ENCODE data around the gene ANAPC4. TPM values are rescaled to one million over a fixed set of nuclear protein-coding genes. Genes with fewer than 3 reads are reported as not detected.

ANAPC4 gene
- total RNA-seq, 1 donor from 2014 or later, result 29.1 TPM

DNA sequence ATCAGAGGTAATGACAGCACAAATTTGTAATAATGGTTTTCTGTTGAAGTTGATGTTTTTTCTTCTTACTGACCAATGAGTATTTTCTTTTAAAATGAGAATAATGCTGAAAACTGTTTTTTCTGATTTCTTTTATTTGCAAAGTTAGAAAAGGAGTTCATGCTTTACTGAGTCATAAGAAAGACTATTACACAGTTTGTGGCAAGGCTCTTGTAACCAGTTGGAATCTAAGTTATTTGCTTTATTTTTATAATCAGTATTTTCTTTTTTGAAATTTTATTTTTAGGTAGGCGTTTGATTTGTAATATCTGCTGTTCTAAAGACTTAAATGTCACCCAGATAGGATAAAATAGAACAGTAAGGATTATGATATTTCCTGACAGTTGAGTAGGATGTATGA is 25.5 kb downstream of the ANAPC4 start:
- TF ChIP-seq, protein P1, sequence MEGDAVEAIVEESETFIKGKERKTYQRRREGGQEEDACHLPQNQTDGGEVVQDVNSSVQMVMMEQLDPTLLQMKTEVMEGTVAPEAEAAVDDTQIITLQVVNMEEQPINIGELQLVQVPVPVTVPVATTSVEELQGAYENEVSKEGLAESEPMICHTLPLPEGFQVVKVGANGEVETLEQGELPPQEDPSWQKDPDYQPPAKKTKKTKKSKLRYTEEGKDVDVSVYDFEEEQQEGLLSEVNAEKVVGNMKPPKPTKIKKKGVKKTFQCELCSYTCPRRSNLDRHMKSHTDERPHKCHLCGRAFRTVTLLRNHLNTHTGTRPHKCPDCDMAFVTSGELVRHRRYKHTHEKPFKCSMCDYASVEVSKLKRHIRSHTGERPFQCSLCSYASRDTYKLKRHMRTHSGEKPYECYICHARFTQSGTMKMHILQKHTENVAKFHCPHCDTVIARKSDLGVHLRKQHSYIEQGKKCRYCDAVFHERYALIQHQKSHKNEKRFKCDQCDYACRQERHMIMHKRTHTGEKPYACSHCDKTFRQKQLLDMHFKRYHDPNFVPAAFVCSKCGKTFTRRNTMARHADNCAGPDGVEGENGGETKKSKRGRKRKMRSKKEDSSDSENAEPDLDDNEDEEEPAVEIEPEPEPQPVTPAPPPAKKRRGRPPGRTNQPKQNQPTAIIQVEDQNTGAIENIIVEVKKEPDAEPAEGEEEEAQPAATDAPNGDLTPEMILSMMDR (conservative IDR thresholded peaks at IDR 0.05), result no peak
- H3K4me3 Mint-ChIP-seq, result no peak overlapping the region
- H3K9me3 Mint-ChIP-seq, result no peaks in the 10 kb centered on the region
- no peak for DNase-seq (ENCODE audit: extremely low spot score, unreplicated experiment)
- no peak overlapping the region for H3K27ac Mint-ChIP-seq
- H3K27me3 Mint-ChIP-seq, result no peaks in the 10 kb centered on the region
- peaks cover 37% of the 10 kb centered on the region for H3K36me3 Mint-ChIP-seq
- H3K4me1 Mint-ChIP-seq (ENCODE audit: unreplicated experiment), result no peaks in the 10 kb centered on the region

DNA sequence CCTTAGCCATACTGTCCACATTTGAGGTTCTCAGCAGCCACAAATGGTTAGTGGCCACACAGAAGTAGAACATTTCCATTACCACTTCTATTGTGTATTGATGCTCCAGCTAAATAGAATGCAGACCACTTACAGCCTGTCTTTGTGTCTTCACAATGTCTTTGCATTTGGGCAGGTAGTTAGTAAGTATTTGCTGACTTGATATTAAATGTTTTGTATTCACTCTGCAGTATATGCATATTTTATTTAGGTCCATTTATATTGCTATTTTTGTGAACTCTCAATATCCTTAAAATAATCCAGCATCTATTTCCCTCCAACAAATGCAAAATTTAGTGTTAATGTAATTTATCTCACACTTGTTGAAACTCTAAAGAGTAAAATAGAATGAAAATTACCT is 26.6 kb downstream of the ANAPC4 start:
- Mint-ChIP-seq H3K27ac (no peak overlapping the region), H3K4me1 (ENCODE audit: unreplicated experiment) (no peaks in the 10 kb centered on the region), H3K36me3 (peaks cover 30% of the 10 kb centered on the region), H3K27me3 (no peaks in the 10 kb centered on the region), H3K9me3 (no peaks in the 10 kb centered on the region), H3K4me3 (no peak overlapping the region)
- no peak for DNase-seq (ENCODE audit: extremely low spot score, unreplicated experiment)
- TF ChIP-seq, protein P1 (conservative IDR thresholded peaks at IDR 0.05), result no peak

DNA sequence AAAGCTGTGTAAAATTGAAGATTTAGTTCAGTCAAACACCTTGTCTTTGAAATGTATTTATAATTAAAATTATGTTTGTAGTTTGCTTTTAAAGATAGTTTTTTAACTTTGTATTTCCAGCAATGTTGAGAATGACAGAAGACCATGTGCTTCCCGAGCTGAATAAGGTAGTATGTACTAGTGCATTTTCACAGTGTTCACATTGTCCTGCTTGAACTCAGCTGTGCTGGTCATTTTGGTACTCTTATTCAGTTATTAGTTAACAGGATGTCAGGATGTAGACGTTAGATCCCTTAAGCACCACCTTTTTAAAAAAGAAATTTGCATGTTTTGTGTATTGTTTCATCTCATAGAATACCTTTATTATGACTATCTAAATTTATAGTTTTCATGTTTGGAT is 28.4 kb downstream of the ANAPC4 start:
- Mint-ChIP-seq H3K27ac (no peak overlapping the region), H3K4me3 (no peak overlapping the region), H3K9me3 (no peaks in the 10 kb centered on the region), H3K4me1 (ENCODE audit: unreplicated experiment) (no peaks in the 10 kb centered on the region), H3K27me3 (no peaks in the 10 kb centered on the region), H3K36me3 (peaks cover 21% of the 10 kb centered on the region)
- no peak for DNase-seq (ENCODE audit: extremely low spot score, unreplicated experiment)
- TF ChIP-seq, protein P1 (conservative IDR thresholded peaks at IDR 0.05), result no peak

DNA sequence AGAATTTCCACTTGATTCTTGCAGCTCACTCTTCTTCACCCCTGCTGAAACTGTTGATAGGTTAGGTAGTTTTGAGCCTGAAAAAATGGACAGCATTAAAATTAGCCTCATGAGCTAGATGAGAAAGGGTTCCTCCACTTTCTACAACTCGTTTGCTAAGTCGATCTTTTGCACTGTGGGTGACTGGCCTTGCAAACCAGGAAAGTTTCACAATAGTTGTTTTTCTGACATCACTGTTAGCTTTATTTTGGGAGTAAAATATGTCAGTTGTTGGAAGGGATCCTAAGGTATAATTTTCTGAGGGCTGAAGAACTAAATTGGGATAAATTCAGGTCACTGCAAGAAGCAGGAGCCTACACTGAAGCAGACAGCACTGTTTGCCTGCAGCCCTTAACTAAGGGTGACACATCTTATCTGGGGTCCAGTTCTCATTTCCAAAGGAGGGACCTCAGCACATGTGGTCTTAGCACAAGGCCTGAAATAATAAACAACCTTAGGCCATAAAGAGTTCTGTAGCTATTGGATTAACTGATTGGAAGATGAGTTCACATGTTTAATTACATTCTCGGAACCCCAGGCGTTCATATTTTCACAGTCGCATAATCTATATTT is 29.1 kb downstream of the ANAPC4 start:
- H3K4me3 Mint-ChIP-seq, result no peak overlapping the region
- no peak for DNase-seq (ENCODE audit: extremely low spot score, unreplicated experiment)
- H3K9me3 Mint-ChIP-seq, result no peaks in the 10 kb centered on the region
- peaks cover 24% of the 10 kb centered on the region for H3K36me3 Mint-ChIP-seq
- H3K27ac Mint-ChIP-seq, result no peak overlapping the region
- H3K4me1 Mint-ChIP-seq (ENCODE audit: unreplicated experiment), result no peaks in the 10 kb centered on the region
- no peaks in the 10 kb centered on the region for H3K27me3 Mint-ChIP-seq
- TF ChIP-seq, protein P1 (conservative IDR thresholded peaks at IDR 0.05), result no peak

DNA sequence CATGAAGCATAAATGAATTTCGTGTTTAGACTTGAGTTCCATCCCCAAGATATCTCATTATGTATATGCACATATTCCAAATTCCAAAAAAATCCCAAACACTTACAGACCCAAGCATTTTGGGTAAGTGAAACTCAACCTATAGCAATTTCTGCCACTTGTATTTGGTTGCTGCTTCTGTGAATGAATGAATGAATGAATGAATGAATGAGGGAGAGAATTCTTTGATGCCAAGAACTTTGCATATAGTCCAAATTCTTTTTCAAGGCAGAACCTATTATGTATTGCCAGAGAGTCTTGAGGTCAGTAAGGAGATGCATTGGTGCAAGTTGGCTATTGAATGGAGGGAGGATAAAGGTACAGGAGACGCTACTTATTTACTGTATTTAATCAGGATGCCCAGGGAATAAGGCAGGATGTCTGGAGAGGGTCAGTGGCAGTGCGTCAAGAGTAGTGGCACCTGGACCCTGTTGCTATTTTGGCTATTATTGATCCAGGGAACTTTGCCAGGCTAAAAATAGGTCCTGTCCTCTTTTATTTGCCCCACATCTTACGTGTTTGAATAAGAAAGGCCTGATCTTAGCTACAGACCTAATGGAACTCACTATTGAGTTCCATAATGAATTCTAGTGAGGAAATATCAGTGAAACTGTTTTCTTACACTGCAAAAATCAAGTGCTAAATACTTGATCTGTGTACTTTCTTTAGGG is 33.9 kb downstream of the ANAPC4 start:
- Mint-ChIP-seq H3K4me1 (ENCODE audit: unreplicated experiment) (no peaks in the 10 kb centered on the region), H3K36me3 (peaks cover 25% of the 10 kb centered on the region), H3K27ac (no peak overlapping the region), H3K4me3 (no peak overlapping the region), H3K9me3 (no peaks in the 10 kb centered on the region), H3K27me3 (no peaks in the 10 kb centered on the region)
- no peak for DNase-seq (ENCODE audit: extremely low spot score, unreplicated experiment)
- TF ChIP-seq, protein P1 (conservative IDR thresholded peaks at IDR 0.05), result no peak
